Umbilical cord (tissue), 2 donors: ENCODE measurements around the gene AKT1S1. TPM values are rescaled to one million over a fixed set of nuclear protein-coding genes. Genes with fewer than 3 reads are reported as not detected.

ENCODE experiments used
- DNase-seq: peaks from one replicate; pipeline ENCODE4 v3.0.0-alpha.2; 2015; ENCODE audit warnings: low spot score
- total RNA-seq: library from RNA; depleted of rRNA; stranded (reverse); fragments of >200 nt; gene quantifications from one replicate; pipeline ENCODE4 v1.2.3, GENCODE V29; 2014; ENCODE audit warnings: low replicate concordance; ENCODE audit not compliant: insufficient read depth

Gene AKT1S1
- total RNA-seq, 1 donor from 2014 or later: 9.1 TPM

GRCh38 chr19:49869009-49869483, 8.1 kb downstream of the AKT1S1 start:
- no peak for DNase-seq

GRCh38 chr19:49866933-49867782, 10.0 kb downstream of the AKT1S1 start, which contains the start of gene PNKP:
TSS of gene PNKP (minus strand) at chr19:49867576. CDS start at chr19:49867204, 372 bp downstream.
- DNase-seq: peak; percentile 96

GRCh38 chr19:49864890-49865289, 12.3 kb downstream of the AKT1S1 start:
- DNase-seq: no peak

GRCh38 chr19:49863935-49864320, 13.2 kb downstream of the AKT1S1 start:
- DNase-seq: no peak

DNA sequence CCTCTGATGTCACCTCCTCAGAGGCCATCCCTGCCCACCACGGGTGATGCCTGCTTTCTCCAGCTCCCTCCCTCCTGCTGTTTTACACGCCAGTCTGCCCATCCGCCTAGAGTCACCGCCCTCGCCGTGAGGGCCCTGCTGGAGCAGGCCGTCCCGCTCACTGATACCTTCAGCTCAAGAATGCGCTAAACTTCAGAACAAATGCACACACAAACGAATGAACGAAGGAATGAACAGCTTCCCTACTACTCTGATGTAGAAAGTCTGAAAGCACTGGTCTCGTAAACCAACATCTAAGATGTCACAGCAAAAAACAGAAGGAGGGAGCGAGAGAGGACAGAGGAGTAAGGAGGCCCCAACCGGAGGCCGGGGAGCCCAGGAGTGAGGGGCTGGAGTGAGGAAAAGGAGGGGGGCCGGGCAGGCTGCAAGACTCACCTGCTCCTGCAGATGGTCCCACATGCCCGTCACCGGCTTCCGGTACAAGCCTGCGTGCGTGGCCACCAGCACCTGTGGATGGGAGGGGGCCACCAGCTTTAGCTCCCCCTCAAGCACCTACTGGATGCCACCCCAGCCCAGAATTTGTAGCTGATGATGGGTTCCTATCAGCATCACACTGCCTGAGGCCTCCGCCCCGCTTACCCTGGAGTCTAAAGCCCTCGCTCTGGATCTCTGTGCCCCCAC, 13.8 kb downstream of the AKT1S1 start:
- DNase-seq: no peak

DNA sequence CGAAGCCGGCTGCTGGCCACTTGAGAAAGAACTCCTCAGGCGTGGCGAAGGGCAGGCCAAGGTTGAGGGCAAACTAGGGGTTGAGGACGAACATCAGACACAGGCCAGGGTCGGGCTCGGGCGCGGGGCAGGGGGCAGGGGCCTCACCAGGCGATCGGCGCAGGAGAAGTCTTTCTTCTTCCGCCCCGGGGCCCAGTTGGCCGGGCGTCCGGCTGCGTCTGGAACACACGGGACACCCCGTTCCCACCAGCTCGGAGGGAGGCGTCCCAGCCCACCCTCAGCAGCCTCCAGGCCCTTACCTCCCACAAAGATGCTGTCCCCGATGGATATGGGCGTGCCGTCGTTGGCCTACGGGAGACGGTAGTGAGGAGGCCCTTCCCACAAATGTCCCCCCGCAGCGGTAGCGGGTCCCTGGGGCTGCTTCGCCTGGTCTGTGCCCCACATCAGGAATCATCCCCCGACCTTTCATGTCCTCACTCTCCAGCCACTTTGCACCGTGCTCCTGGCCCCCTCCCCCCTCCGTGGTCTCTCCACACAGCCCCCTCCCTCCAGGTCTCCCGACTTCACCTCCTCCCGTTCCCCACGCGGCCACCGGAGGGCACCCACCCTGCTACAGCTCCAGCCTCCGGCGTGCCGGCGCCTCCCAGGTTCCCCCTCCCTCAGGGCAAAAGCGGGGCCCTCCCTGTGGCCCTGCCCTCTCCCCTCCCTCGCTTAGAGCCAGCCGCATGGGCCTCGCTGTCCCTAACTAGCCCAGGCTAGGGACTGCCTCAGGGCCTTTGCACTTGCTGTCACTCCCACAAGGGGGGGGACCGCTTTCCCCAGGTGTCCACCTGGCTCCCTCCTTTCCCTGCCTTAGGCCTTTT, 14.5 kb downstream of the AKT1S1 start:
- no peak for DNase-seq

DNA sequence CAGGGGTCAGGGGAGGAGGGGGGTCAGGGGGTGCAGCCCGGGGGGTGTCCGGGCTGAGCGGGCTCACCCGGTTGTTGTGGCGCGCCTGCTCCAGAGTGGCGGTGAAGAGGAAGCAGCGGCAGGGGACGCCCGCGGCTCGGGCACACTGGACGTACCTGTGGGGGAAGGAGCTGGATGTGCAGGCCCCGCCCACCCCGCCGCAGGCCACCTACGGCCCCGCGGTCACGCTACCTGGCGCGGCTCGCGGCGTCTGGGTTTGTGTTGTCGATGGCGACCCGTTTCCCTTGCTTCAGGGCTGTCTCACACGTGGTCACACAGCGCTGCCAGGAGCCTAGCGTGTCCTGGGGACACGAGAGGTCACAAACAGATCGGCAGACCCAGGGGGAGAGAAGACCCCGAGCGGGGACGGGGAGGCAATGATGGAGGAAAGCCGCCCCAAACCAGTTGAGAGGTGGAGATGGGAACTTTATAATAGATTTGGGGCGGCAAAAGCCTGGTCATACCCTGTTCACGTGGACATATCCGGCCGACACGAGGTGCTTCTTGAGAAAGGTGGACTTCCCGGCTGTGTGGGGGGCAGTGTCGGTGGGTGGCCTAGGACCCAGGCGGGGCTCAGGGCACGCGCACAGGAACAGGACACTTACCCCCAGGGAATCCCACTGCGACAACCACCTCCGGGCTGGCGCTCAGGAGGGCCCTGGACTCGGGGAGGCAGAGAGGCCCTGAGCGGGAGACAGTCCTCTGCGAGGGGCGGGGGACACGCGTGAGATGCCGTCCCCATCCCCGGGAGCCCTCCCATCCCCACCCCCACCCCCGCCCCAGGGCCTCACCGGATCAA, 15.4 kb downstream of the AKT1S1 start:
- DNase-seq: no peak

DNA sequence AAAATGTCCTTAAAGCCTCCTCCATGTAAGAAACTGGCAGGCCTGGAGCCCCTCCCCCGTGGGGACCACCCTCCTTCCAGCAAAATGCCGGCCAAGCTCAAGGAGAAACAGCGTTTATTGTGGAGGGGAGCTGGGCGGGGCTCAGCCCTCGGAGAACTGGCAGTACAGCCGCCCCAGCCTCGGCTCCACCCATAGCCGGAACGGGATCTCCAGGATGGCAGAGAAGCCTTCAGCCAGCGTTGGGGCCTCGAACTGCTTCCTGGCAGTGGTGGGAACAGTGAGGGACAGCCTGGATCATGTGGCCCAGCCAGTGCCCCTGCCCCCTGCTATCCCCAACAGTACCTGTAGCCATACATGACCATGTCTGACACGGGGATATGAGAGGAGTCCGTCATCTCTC, 16.0 kb downstream of the AKT1S1 start:
- peak; percentile 57 for DNase-seq

GRCh38 chr19:49860336-49861102, 16.6 kb downstream of the AKT1S1 start:
- no peak for DNase-seq

GRCh38 chr19:49859682-49860335, 17.3 kb downstream of the AKT1S1 start:
- DNase-seq: no peak

GRCh38 chr19:49858088-49858985, 18.8 kb downstream of the AKT1S1 start:
- DNase-seq: no peak

DNA sequence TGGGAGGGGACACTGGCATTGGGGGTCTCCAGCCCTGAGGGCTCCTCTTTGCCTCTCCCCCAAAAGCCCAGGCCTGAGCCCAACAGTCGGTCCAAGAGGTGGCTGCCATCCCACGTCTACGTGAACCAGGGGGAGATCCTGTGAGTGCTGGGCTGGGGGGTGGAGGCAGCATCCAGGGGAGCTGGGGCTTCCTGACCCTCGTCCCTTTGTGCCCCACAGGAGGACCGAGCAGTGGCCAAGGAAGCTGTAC, 19.4 kb downstream of the AKT1S1 start:
- no peak for DNase-seq

DNA sequence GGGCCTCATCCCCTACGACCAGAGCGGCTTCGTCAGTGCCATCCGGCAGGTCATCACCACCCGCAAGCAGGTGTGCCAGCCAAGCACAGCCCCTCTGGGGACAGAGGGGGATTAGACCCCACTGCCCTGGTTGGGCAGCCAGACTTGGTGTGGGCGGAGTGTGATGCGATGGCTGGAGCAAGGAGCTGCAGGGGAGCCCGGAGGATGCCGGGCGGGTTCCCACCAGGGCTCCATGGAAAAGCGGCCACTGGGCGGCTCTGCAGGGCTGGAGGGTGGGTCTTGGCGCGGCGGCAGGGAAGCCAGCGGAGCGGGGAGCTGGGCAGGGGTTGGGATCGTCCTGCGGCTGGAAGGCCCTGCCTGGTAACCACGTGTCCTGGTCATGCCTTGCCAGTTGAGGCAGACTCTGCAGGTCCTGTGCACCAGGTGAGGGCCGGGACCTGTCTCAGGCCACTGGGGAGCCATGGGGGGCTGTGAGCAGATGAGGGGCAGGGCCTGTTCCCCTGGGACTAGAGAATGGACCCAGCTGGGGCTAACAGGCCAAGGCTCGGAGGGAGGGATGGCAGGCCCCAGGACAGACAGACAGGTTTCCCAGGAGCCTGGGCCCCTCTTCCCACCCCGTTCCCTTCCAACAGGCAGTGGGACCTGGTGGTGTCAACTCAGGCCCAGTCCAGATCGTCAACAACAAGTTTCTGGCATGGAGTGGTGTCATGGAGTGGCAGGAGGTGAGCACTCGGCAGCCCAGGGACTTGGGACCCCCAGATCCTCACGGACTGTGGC, 19.9 kb downstream of the AKT1S1 start:
- no peak for DNase-seq

GRCh38 chr19:49856574-49857021, 20.6 kb downstream of the AKT1S1 start:
- no peak for DNase-seq

DNA sequence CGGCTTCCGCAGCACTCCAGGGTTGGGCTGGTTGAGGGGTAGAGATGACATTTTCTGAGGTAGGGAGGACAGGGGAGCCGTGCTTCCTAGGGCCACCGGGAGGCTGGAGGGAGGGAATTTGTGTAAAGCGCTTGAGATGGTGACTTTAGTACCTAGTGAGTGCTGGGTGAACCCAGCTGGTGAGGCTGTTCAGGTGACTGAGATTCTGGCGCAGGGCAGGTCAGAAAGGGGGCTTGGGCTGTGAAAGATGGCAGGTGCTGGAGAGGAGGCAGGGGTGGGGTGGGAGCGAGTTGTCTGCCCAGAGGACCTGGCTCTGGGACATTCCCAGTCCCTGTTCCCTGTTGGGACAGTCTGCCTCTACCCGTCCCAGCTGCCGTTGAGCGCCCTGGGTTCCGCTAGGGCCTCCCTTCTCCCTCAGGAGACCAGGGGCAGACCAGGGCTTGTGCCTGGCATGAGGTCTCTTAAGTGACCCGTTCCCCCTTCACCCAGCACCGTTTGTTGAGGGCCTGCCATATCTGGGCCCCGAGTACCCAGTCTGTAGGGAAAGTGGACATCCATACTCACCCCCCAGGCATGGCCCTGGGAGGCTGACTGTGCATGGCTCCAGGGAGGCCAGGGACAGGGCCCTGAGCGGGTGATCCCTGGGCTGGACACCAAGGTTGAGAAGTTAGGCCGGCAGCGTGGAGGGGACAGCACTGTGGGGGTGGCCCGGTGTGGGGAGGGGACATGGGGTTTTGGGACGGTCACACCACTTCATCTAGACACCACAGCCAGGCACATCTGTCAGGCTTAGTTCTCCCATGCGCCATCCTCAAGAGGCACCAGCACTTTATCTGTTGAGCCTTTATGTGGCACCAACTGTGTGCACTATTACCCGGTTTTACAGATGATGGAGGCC, 21.2 kb downstream of the AKT1S1 start:
- no peak for DNase-seq

GRCh38 chr19:49855277-49855675, 21.9 kb downstream of the AKT1S1 start:
- no peak for DNase-seq
